ENCODE results near the gene KCNK1. TPM values are rescaled to one million over a fixed set of nuclear protein-coding genes. Genes with fewer than 3 reads are reported as not detected.

The KCNK1 gene
- total RNA-seq, 8 experiments from 2014 or later: 0.22 to 4.4 (median 1.1) TPM; not detected in 1

DNA sequence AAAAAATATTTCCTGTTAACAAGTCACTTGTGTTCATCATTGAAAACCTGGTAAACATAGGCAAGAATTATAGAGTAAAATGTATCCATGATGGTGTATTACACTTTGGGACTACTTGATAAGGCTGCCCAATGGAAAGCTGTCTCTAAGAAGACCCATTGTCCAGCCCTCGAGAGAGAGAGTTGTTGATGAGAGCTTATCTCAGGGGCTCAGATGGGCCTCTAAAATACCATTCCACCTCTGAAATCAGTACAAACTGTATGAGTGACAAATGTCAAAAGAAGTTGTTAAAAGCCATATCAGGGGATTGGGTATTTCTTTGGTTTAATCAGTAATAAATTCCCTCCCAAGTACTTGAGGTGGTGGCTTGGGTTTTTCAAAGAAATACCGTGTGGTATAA, 96.1 kb downstream of the KCNK1 start:
- Histone ChIP-seq H3K4me1 (replicated peaks in 1 of 2) (peaks cover 0 to 4% of the 10 kb centered on the region in 2 donors), H3K4me3 (no peak overlapping the region), H3K27ac (no peak overlapping the region)
- in situ Hi-C loops (cut with MboI; ENCODE audit: low pct_unique_long_range_greater_than_20kb in 2 of 9, low sequenced_read_pairs in 9 of 9, unreplicated experiment in 9 of 9): no loop called here
- 40 to 95% (median 83%) methylated on average over 1 to 2 of the region's 2 CpGs; no CpG with 5 or more reads in 2 of the 10 experiments for WGBS, 10 experiments
- ATAC-seq (replicated peaks in 6 of 8): no peak

DNA sequence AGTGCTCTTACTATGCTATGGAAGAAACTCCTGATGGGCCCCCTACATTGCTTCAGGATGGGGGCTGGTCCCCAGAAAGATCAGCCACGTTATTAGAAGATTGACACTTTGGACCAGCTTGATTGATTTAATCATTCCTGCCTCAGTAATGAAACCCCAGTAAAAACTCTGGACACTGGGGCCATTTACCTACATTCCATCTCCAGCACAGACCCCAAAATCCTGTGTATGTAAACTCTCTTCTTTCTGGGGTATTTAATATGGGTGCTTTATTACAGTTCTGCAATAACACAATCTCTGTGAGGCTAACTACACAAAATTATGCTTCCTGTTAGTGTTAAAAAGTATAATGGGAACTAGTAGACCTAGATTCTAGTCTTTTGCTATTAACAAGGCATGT, 96.6 kb downstream of the KCNK1 start:
- no peak overlapping the region for H3K27ac ChIP-seq
- H3K4me3 ChIP-seq: no peak overlapping the region
- in situ Hi-C loops (cut with MboI; ENCODE audit: low pct_unique_long_range_greater_than_20kb in 2 of 9, low sequenced_read_pairs in 9 of 9, unreplicated experiment in 9 of 9): no loop called here
- H3K4me1 ChIP-seq (replicated peaks in 1 of 2): no peaks in the 10 kb centered on the region
- WGBS, 10 experiments: 0 to 67% (median 34%) methylated on average over 1 of the region's 1 CpG; no CpG with 5 or more reads in 4 of the 10 experiments
- ATAC-seq (replicated peaks in 6 of 8): no peak

DNA sequence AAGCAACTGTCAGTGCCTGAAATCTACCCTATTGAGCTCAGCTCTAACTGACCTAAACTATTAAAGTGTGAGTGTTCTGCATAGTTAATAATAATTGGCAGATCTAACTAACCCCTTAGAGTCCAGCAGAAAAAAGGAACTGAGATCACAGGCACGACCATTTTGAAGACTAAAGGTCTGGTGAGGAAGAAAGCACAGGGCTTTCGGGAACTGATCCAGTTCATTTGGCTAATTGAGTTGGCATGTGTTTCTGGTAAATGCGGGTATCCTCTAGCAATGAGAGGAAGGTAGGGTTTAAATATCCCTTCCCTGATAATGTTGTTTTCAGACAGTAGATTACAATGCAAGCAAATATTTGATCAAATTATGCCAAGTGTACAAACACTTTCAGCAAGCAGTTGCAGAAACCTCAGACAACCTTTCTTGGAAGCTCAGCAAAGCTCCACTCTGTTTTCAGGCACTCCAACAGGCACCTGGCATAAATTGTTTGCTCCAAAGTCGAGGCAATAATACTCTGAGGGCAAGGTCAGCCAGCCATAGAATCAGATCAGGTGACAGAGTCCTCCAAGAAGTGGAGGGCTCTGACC, 100.8 kb downstream of the KCNK1 start:
- in situ Hi-C loops (cut with MboI; ENCODE audit: low pct_unique_long_range_greater_than_20kb in 2 of 9, low sequenced_read_pairs in 9 of 9, unreplicated experiment in 9 of 9): no loop called here
- no peak for ATAC-seq (replicated peaks in 6 of 8)
- WGBS, 10 experiments: 4 to 100% (median 42%) methylated on average over 2 to 4 of the region's 4 CpGs; no CpG with 5 or more reads in 1 of the 10 experiments
- Histone ChIP-seq H3K27ac (no peak overlapping the region), H3K4me1 (replicated peaks in 1 of 2) (no peaks in the 10 kb centered on the region), H3K4me3 (no peak overlapping the region)

DNA sequence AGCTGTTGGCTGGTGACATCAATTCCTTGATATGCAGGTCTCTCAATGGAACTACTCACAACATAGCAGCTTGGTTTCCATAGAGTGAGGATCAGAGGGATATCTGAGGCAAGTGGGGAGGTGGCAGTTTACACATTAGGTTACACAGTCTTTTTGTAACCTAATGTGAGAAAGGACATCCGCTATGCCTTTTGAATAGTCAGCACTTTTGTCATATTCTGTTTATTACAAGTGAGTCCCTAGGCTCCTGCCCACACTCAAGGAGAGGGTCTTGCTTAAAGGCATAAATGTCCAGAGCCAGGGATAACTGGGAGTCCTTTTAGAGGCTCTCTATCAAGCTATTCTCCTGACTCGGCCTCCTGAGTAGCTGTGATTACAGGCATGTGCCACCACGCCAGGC, 104.2 kb downstream of the KCNK1 start:
- H3K4me1 ChIP-seq (replicated peaks in 1 of 2): peaks cover 0 to 12% of the 10 kb centered on the region in 2 donors
- no peak for ATAC-seq (replicated peaks in 6 of 8)
- no peak overlapping the region for H3K27ac ChIP-seq
- in situ Hi-C loops (cut with MboI; ENCODE audit: low pct_unique_long_range_greater_than_20kb in 2 of 9, low sequenced_read_pairs in 9 of 9, unreplicated experiment in 9 of 9): no loop called here
- WGBS, 10 experiments: 10 to 100% (median 86%) methylated on average over 1 to 3 of the region's 3 CpGs; no CpG with 5 or more reads in 3 of the 10 experiments
- H3K4me3 ChIP-seq: no peak overlapping the region

DNA sequence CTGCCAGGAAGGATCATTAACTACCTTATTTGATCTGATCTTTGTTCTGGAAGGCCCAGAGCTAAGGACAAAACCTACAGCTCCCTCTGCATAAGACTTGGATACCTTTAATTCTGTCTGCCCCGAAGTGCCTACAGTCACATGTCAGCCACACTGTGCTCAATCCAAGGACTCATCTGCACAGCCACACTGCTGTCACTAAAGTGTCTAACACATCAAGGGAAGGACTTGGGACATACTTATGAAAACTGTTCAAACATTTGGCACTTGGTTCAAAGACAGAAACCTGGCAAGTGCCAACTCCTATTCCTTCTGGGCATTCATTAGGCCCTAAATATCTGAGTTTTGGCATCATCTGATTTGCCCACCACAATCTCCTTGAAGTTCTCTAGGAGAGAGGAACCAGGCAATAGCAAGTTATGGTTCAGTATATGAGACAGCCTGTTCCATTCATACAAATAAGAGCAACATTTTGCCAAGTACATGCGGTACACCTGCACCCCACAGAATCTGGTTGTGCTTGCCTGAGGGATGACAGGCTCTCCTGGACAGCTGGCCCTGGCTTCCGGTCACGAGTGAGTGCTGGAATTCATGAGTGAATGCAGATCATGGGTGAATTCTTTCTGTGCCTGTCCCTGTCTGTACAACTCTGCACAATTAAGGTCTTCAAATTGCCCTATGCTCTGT, 105.9 kb downstream of the KCNK1 start:
- Histone ChIP-seq H3K4me1 (replicated peaks in 1 of 2) (peaks cover 0 to 12% of the 10 kb centered on the region in 2 donors), H3K27ac (no peak overlapping the region), H3K4me3 (no peak overlapping the region)
- in situ Hi-C loops (cut with MboI; ENCODE audit: low pct_unique_long_range_greater_than_20kb in 2 of 9, low sequenced_read_pairs in 9 of 9, unreplicated experiment in 9 of 9): no loop called here
- no peak for ATAC-seq (replicated peaks in 6 of 8)
- WGBS, 10 experiments: 0 to 96% (median 66%) methylated on average over 1 to 4 of the region's 4 CpGs; no CpG with 5 or more reads in 1 of the 10 experiments

DNA sequence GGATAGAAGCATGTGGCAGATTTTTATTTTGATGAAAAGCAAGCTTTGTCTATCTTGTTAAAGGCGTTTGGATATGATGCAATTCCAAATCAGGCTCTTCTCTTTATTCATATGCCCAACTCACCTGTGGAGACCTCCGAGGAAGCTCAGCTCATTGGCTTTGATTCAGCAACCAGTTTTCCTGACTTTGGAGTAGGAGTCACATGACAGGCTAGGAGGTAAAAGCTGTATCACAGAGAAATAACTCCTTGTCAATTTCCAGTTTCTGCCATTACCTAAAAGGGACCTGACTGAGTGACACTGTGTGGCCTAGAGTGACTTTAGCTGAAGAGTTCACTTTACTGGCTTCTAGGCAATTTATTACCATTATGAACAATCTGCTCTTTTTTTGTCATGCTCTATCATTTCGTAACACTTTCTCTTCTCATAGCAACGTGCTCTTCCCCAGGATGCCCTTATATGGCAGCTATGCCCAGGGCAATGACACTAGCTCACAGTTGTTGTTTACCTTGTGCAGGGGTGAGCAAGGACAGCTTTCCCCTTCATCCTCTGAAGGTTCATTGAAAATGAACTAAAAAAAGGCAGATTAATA, 107.2 kb downstream of the KCNK1 start:
- in situ Hi-C loops (cut with MboI; ENCODE audit: low pct_unique_long_range_greater_than_20kb in 2 of 9, low sequenced_read_pairs in 9 of 9, unreplicated experiment in 9 of 9): no loop called here
- no peak overlapping the region for H3K27ac ChIP-seq
- H3K4me1 ChIP-seq (replicated peaks in 1 of 2): peaks cover 0 to 12% of the 10 kb centered on the region in 2 donors
- peak in 2 of 8 experiments; percentile 43 to 50 for ATAC-seq (replicated peaks in 6 of 8)
- no peak overlapping the region for H3K4me3 ChIP-seq
- 0 to 88% (median 61%) methylated on average over 1 to 4 of the region's 4 CpGs; no CpG with 5 or more reads in 1 of the 10 experiments for WGBS, 10 experiments

Data from motor neuron (in vitro differentiated cells).